HG03342 (cell line): ENCODE results near the gene SLC38A6.
A peak's percentile ranks its signal among the peaks of the same experiment; 100 is the strongest.

ENCODE experiments used
- ATAC-seq: cut with Tn5 transposase; IDR thresholded peaks from one replicate; pipeline ENCODE4 v1.9.1; 2021; ENCODE audit warnings: mild to moderate bottlenecking, moderate library complexity; ENCODE audit not compliant: unreplicated experiment

Gene SLC38A6

DNA sequence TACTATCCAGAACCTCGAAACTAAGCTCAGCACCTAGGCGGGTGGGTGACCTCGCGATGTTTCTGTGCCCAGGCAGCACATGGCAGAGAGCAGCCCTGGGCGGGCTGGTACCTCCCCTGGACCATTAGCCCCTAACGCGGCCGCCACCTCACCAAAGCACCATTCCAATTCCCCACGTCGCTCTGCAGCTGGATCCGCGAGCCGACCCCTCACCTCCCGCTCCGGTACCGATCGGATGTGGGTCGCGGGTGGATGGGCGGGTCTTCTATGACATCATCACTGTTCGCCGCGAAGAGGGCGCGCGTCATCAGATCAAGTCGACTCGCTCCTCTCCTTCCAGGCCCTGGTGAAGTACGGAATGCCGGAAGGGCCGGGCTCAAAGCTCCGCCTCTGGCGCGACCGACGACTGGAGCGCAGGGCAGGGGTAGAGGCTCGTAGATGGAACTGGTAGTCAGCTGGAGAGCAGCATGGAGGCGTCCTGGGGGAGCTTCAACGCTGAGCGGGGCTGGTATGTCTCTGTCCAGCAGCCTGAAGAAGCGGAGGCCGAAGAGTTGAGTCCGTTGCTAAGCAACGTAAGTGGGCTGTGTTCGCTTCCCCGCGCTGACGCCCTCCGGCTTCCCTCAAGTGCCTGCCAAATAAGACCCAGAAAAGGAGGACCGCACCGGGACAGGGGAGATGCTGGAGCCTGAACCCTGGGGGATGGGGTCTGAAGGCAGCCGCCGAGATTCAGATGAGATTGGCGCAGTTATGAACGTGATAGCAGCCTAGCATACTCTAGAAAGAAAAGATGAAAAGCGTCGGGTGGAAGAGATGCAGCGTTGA is at the start of gene SLC38A6, which contains the start of gene TRMT5:
Gene SLC38A6 (plus strand): TSS at position 435 of the 822 bp plus-strand sequence. CDS start 33 bp downstream, at position 468.
Gene TRMT5 (minus strand): TSS at position 269 of the 822 bp plus-strand sequence. CDS start 106 bp downstream, at position 163.
- ATAC-seq = peak; percentile 81

DNA sequence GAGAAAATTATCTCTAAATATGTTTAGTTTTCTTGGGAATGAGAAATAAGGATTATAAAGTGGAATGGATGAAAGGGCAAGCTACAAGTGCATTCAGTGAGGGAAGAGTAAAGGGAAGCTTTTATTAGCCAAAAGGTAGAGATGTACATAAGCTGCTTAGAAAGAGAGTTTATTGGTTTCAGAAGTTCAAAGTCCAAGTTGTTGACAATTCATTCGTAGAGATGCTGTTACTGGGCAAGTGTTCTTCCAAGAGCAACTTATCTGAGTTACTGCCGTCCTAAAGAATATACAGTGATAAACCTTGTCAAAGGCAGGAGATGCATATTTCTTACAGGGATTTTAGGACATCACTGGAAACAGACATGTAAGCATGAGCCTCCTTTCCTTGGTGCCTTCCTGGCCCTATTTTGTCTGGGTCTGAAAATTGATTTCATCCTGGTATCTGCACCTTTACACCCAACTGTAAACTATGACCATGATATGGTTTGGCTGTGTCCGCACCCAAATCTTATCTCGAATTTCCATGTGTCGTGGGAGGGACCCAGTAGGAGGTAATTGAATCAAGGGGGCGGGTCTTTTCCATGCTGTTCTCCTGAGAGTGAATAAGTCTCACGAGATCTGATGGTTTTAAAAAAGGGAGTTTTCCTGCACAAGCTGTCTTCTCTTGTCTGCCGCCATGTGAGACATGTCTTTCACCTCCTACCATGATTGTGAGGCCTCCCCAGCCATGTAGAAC is 47.0 kb upstream of the SLC38A6 start:
- no peak for ATAC-seq

DNA sequence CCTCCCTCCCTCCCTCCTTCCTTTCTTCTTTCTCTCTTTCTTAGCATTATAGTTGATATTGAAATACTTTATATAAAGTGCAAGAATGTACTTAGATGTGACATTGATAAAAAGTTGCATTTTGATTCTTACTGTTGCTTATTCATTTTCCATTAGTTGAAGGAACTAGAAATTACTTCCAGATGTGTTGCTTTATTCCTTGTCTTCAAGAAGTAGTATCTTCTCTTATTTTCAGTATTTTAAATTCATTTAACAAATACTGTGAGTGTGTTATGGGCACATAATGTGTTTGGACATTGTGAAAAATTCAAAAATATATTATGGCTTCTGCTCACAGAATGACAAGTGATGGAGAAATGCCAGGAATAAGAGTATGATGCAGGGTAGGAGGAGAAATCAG is 45.7 kb upstream of the SLC38A6 start:
- ATAC-seq = no peak

DNA sequence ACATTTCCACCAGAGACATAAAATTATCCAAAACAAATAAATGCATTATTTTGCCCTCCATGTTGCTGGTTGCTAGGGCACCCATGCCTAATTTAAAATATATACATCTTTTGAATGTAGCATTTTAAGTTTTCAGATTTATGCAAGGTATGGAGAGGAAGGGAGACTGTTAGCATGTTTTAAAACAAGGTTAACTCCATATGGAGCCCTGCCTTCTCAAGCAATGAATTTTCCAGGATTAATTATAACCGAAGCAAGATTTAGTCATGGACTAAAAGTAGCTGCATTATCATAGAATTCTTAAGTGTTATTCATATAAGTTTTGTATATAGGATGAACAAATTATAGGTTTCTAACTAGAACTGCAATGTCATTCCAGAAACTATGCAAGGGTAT is 37.4 kb upstream of the SLC38A6 start:
- no peak for ATAC-seq

DNA sequence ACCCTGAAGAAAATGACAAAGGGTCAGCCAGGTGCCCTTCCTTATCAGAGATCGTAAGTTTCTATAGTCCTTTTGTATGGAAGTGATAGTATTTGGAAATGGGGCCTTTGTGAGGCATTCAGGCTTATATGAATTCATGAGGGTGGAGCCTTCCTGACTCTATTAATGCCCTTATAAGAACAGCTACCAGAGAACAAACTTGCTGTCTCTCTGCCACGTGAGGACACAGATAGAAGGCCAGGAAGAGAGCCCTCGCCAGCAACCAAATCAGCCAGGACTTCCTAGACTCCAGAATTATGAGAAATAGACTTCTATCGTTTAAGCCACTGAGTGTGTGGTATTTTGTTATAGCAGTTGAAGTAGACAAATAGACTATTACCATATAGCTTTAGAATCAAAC is 36.8 kb upstream of the SLC38A6 start:
- no peak for ATAC-seq

DNA sequence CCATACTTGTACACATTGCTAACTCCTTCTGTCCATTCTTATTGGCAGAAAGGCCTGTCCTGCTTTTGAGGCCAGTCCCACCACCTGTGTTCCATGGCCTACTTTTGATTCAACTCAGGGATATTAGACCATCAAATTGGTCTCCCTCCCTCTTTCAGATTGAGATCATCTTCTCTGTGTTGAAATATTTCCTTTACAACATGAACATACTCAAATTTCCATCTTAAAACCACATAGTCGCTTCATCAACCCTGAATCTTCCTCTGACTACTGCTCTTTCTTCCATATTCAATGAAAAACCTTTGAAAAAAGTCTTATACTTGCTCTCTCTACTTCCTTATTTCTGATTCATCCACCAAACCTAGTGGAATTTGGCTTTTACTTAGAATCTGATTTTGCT is 35.1 kb upstream of the SLC38A6 start:
- ATAC-seq = no peak

DNA sequence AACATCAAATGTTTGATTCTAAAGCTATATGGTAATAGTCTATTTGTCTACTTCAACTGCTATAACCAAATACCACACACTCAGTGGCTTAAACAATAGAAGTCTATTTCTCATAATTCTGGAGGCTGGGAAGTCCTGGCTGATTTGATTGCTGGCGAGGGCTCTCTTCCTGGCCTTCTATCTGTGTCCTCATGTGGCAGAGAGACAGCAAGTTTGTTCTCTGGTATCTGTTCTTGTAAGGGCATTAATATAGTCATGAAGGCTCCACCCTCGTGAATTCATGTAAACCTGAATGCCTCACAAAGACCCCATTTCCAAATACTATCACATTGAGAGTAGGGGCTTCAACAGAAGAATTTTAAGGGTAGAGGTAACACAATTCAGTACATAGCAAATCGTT is 34.3 kb upstream of the SLC38A6 start:
- no peak for ATAC-seq

DNA sequence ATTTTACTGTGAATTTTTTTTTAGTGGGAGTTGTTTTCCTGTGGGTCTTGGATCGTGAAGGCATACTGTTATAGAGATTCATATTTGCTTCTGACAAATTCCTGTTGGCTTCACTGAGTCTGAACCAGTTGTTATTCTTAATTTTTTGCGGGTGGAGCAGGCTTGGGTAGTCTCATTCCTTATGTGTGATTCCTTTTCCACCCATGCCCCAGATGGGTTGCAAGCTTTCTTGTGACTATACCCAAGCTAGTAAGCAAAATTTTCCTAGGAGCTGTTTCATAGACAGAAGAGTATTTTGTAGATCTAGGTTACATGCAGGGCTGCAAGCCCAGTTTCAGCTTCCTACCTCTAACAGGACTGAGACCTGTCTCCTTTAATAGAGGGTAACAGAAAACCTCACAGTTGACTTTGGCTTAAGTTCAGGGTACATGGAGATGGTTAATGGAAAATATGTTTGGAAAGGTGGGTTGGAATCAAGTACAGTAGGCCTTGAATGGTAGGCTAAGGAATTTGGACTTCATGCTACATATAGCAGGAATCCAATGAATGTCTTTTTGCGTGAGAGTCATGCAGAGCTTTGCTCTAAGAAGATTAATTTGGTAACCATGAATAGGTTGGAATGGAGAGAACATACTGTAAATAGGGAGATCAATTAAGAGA is 29.1 kb upstream of the SLC38A6 start:
- ATAC-seq = no peak

DNA sequence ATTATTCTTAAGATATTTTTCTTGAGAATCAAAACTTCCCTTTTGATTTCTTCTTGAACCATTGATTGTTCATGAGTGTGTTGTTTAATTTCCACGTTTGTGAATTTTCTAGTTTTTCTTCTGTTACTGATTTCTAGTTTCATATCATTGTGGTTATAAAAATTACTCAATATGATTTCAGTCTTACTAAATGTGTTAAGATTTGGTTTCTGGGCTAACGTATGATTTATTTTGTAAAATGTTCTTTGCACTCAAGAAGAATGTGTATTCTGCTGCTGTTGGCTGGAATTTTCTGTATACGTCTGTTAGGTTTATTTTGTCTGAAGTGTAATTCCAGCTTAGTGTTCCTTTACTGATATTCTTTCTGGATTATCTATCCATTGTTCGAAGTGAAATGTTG is 24.8 kb upstream of the SLC38A6 start:
- no peak for ATAC-seq

DNA sequence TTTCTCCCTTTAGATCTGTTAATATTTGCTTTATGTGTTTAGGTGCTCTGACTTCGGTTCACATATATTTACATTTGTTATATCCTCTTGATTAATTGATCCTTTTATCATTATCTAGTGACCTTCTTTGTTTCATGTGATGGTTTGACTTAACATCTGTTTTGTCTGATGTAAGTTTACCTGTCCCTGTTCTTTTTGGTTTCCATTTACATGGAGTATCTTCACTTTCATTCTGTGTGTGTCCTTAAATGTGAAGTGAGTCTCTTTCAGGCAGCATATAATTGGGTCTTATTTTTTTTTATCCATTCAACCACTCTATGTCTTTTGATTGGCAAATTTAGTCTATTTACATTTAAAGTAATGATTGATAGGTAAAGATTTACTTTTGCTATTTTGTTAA is 24.4 kb upstream of the SLC38A6 start:
- ATAC-seq = no peak

DNA sequence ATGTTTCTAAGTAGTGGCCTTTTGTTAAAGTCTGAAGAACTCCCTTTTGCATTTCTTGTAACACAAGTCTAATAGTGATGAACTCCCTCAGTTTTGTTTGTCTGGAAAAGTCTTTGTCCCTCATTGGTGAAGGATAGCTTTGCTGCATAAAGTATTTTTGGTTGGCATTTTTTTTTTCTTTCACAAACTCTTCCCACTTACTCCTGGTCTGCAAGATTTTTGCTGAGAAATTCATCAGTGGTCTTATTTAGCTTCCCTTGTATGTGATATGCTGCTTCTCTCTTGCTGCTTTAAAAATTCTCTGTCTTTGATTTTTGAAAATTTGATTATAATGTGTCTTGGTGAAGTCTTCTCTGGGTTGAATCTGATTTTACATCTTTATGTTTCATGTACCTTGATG is 22.9 kb upstream of the SLC38A6 start:
- ATAC-seq = no peak

DNA sequence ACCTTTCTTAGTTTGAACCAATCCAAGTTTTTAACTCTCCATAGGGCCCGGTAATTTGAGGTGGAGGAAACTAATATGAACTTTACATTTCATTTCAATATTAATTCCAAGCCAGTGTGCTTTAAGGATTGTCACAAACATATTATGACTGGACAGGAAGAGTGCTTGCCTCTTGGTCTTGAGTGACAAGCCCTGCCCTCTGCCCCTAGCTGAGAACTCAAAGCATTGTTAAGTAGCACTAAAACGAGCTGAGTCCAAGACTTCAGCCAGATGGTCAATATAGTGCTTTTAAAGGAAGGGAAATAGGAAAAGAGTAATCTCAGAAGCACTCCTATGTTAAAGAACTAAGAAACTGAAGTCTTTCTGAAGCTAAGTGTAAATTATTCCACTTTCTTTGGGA is 17.3 kb upstream of the SLC38A6 start:
- no peak for ATAC-seq

DNA sequence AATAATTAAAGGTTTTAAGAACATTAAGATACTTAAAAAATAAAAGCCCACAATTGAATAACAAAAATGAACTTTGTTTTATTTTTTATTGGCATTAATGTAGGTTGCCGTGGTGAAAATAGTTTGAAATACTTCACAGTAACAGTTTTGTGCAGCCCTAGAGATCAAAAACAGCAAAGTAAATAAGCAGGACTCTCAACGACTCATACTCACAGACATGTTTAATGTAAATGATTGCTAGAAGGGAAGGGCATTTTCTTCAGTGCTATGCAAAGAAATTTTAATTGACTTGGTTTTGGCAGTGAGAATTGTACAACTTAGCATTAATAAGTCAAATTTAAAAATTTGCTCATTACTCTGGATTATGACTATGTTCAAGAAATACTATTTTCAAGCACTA is 16.1 kb upstream of the SLC38A6 start:
- no peak for ATAC-seq

DNA sequence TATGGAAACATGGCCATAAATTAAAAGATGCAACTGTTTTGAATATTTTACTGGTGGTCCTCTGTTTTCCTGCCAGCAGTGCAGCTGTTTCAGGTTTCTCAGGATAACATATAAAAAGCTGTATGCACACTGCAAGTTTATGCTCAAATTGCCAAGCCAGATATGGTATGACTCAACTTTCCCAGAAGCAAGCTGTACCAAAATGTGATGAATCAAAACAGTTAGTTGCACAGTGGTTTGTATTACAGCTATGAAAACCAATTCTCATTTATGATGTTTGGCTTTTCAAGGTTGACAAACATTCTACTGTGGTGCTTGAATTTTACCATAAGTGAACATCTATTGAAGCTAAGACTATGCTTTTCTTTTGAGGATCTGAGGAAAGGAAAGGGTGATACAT is 15.6 kb upstream of the SLC38A6 start:
- no peak for ATAC-seq

DNA sequence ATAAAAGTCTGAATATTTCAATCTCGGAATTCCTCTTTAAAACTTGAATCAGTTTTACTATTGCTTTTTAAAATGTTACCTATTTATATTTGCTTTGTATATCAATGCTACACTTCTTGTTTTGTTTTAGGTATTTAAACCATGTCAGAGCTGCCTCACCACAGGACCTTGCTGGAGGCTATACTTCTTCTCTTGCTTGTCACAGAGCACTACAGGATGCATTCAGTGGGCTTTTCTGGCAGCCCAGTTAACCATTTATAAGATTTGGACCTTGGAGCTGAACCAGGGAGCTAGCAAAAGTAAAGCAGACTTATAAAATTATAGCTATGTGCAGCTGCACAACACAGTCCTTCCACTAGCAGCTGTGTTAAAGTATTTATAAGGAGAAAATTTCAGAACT is 12.9 kb upstream of the SLC38A6 start:
- no peak for ATAC-seq

DNA sequence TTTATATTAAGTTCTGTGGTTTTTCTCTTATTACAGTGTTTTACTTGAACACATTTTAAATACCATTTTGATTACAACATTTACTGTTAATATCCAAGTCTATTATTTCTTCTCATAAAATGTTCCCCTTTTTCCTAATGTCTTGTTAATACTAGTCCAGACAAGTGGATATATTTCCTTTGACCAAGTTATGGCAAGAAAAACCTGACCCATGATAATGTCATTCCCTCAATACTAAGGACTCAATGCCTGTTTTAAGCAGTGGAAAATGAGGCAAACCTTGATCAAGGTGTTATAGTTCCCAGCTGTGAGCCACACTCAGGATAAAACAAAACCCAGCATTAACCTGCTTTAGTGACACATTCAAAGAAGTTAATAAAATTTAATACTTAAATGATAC is 12.4 kb upstream of the SLC38A6 start:
- no peak for ATAC-seq

DNA sequence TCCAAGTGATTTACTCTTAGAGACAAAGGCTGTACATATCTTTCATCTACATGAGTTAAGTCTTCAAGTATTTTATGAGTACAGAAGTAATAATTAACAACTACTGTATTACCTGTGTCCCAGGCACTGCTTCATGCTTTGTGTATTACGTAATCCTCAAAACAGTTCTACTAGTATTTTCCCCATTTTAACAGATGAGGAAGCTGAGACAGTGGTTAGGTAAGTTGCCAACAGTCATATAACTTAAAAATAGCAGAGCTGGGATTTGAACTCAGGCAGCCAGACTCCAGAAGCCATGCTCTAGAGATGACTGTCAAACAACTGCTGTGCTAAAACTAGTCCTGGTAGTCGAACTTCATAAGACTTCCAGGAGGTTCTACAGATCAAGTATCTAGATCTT is 10.9 kb upstream of the SLC38A6 start:
- no peak for ATAC-seq

DNA sequence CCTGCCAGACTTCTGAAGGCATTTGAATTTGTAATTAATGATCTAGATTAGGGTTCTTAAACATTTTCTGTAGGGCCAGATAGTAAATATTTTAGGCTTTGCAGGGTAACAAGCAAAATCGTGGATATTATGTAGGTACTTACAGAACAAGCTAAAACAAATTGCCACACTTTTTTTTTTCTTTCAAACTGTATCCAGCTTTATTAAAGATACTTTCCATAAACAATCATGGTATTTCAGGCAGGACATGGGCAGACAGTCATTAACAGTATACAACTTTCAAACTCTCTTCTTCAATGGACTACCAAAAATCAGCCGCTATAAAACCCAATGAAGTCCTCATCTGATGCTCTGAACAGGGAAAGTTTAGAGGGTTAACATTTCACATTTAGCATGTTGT is 9.8 kb upstream of the SLC38A6 start:
- no peak for ATAC-seq

DNA sequence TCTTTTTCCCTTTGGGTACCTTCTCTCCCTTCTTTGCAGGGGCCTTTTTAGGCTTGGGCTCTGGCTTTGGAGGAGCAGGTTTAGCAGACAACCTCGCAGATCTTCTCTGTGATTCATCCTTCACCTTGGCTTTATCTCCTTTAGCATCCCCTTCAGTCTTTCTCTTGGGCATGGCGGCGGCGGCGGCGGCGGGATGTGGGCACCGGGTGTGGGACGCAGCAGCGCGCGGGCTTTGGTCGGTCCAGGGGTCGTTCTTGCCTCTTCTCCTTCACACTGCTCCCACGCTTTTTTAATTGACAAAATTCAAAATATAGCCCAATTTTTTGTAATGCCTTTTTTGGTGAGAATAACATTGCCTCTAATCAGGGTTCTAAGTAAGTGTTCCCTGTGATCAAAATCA is 8.8 kb upstream of the SLC38A6 start:
- no peak for ATAC-seq

DNA sequence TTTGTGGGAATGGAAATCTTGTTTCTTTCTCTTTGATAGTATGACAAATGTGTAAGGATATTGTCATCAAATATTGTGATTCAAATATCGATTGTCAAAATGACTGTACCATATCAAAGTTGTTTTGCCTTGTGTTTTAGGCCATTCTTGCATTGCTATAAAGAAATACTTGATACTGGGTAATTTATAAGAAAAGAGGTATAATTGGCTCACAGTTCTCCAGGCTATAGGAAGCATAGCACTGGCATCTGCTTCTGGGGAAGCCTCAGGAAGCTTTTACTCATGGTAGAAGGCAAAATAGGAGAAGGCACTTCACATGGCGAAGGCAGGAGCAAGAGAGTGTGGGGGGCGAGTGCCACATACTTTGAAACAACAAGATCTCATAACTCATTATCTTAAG is 8.0 kb upstream of the SLC38A6 start:
- no peak for ATAC-seq

DNA sequence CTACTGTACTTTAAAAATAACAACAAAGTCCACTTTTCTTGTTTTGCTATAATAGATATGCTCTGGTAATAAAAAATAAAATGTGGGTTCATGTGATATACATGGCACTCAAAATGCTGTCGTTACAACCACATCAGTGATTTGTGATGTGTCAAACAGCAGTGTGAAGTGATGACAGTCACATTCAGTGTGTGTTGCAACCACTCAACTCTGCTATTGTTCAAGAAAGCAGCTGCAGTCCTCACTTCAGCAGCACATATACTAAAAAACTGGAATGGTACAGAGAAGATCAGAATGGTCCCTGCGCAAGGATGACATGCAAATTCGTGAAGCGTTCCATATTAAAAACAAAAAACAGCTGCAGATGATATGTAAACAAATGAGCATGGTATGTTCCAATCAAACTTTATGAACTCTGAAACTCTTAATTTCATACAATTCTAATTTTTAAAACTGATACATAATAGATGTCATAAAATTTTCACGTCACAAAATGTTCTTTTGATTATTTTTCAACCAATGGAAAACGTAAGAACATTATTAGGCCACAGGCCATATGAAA is 6.9 kb upstream of the SLC38A6 start:
- no peak for ATAC-seq
